Measurements from ENCODE around the gene SPEM1. TPM values are rescaled to one million over a fixed set of nuclear protein-coding genes. Genes with fewer than 3 reads are reported as not detected.

SPEM1 gene
- polyA plus RNA-seq, 1 donor (not counting 4 experiments of a cell fraction or from before 2014, with no cell fraction given), result not detected

GRCh38 chr17:7414837-7415236 lies 5.3 kb upstream of the SPEM1 start:
- Histone ChIP-seq H3K9ac (ENCODE audit: control insufficient read depth, extremely low read depth, insufficient read depth, low read length) (no peak overlapping the region), H3K27ac (ENCODE audit: control insufficient read depth, insufficient read depth, low read length) (no peak overlapping the region), H3K9me1 (ENCODE audit: control insufficient read depth, extremely low read depth, insufficient read depth, low read length) (no peaks in the 10 kb centered on the region), H3K36me3 (ENCODE audit: control insufficient read depth in 2 of 2, extremely low read depth in 1 of 2, insufficient read depth in 2 of 2, low read length in 2 of 2) (peaks cover 0 to 6% of the 10 kb centered on the region in 2 experiments), H2AFZ (ENCODE audit: control insufficient read depth, low read length) (no peak overlapping the region), H3K27me3 (ENCODE audit: control insufficient read depth, extremely low read depth, insufficient read depth, low read length) (no peaks in the 10 kb centered on the region), H3K4me3 (ENCODE audit: control insufficient read depth in 2 of 3, extremely low read depth in 1 of 3, insufficient read depth in 2 of 3, low read depth in 1 of 3, low read length in 3 of 3) (no peak overlapping the region), H3K4me2 (ENCODE audit: control insufficient read depth, extremely low read depth, insufficient read depth, low read depth, low read length) (no peak overlapping the region), H4K20me1 (ENCODE audit: control insufficient read depth, extremely low read depth, insufficient read depth, low read length) (no peaks in the 10 kb centered on the region), H3K79me2 (ENCODE audit: control insufficient read depth, insufficient read depth, low read length) (no peaks in the 10 kb centered on the region), H3K9me3 (ENCODE audit: control insufficient read depth, low read depth, low read length) (no peaks in the 10 kb centered on the region), H3K4me1 (ENCODE audit: control insufficient read depth, extremely low read depth, insufficient read depth, low read length) (peaks cover 8% of the 10 kb centered on the region)
- dilution Hi-C loops (cut with MboI; ENCODE audit: extremely low pct_ligation_motif_present, low sequenced_read_pairs), result no loop called here
- FAIRE-seq (no peak), DNase-seq (ENCODE audit: low read depth, low spot score) (no peak)
- no peak for TF ChIP-seq CTCF (optimal IDR thresholded peaks at IDR 0.05 in 1 of 3, IDR thresholded peaks at IDR 0.05 in 1 of 3, conservative IDR thresholded peaks at IDR 0.05 in 1 of 3; ENCODE audit: extremely low read depth in 1 of 3, insufficient read depth in 2 of 3, low read length in 3 of 3)
- TF ChIP-seq EZH2 (IDR thresholded peaks at IDR 0.05; ENCODE audit: low read length), result no peak

- no peak for FAIRE-seq
- H3K36me3 ChIP-seq (ENCODE audit: control insufficient read depth in 2 of 2, extremely low read depth in 1 of 2, insufficient read depth in 2 of 2, low read length in 2 of 2), result peaks cover 0 to 4% of the 10 kb centered on the region in 2 experiments
- H3K4me3 ChIP-seq (ENCODE audit: control insufficient read depth in 2 of 3, extremely low read depth in 1 of 3, insufficient read depth in 2 of 3, low read depth in 1 of 3, low read length in 3 of 3), result no peak overlapping the region
- H3K4me2 ChIP-seq (ENCODE audit: control insufficient read depth, extremely low read depth, insufficient read depth, low read depth, low read length), result no peak overlapping the region
- DNase-seq (ENCODE audit: low read depth, low spot score), result no peak
- H3K27me3 ChIP-seq (ENCODE audit: control insufficient read depth, extremely low read depth, insufficient read depth, low read length), result no peaks in the 10 kb centered on the region
- H3K4me1 ChIP-seq (ENCODE audit: control insufficient read depth, extremely low read depth, insufficient read depth, low read length), result peaks cover 8% of the 10 kb centered on the region
- H3K9me3 ChIP-seq (ENCODE audit: control insufficient read depth, low read depth, low read length), result no peaks in the 10 kb centered on the region
- H3K27ac ChIP-seq (ENCODE audit: control insufficient read depth, insufficient read depth, low read length), result no peak overlapping the region
- dilution Hi-C loops (cut with MboI; ENCODE audit: extremely low pct_ligation_motif_present, low sequenced_read_pairs), result no loop called here
- no peak overlapping the region for H2AFZ ChIP-seq (ENCODE audit: control insufficient read depth, low read length)
- TF ChIP-seq EZH2 (IDR thresholded peaks at IDR 0.05; ENCODE audit: low read length), result no peak
- TF ChIP-seq CTCF (optimal IDR thresholded peaks at IDR 0.05 in 1 of 3, IDR thresholded peaks at IDR 0.05 in 1 of 3, conservative IDR thresholded peaks at IDR 0.05 in 1 of 3; ENCODE audit: extremely low read depth in 1 of 3, insufficient read depth in 2 of 3, low read length in 3 of 3), result no peak
- no peaks in the 10 kb centered on the region for H4K20me1 ChIP-seq (ENCODE audit: control insufficient read depth, extremely low read depth, insufficient read depth, low read length)
- no peaks in the 10 kb centered on the region for H3K79me2 ChIP-seq (ENCODE audit: control insufficient read depth, insufficient read depth, low read length)
- no peak overlapping the region for H3K9ac ChIP-seq (ENCODE audit: control insufficient read depth, extremely low read depth, insufficient read depth, low read length)
- H3K9me1 ChIP-seq (ENCODE audit: control insufficient read depth, extremely low read depth, insufficient read depth, low read length), result no peaks in the 10 kb centered on the region
These were observed 4.3 kb upstream of the SPEM1 start for GRCh38 chr17:7415784-7416183.

All from keratinocyte (primary cell).